ENCODE results near the gene VPS36. TPM values are rescaled to one million over a fixed set of nuclear protein-coding genes. Genes with fewer than 3 reads are reported as not detected.

VPS36 gene

GRCh38 chr13:52366291-52366690, 84.1 kb downstream of the VPS36 start:
- Histone ChIP-seq H2BK5ac (ENCODE audit: low read depth, low read length, poor library complexity, severe bottlenecking) (no peak overlapping the region), H4K8ac (ENCODE audit: low read length) (no peak overlapping the region)

More at GRCh38 chr13:52366291-52366690, 84.1 kb downstream of the VPS36 start:
- Histone ChIP-seq H4K91ac (ENCODE audit: low read length) (no peak overlapping the region), H3K9ac (ENCODE audit: low read length) (no peak overlapping the region), H3K4ac (ENCODE audit: low read depth in 1 of 2, low read length in 2 of 2) (no peak overlapping the region), H3K9me3 (ENCODE audit: control insufficient read depth, low read length) (no peaks in the 10 kb centered on the region), H3K4me1 (ENCODE audit: control insufficient read depth, insufficient read depth, low read depth, low read length) (peaks cover 2% of the 10 kb centered on the region), H2AFZ (ENCODE audit: low read depth, low read length) (no peak overlapping the region), H3K27me3 (ENCODE audit: control insufficient read depth in 1 of 2, insufficient read depth in 1 of 2, low read length in 2 of 2) (no peaks in the 10 kb centered on the region), H3K79me1 (replicated peaks; ENCODE audit: low read length, poor library complexity, severe bottlenecking) (no peaks in the 10 kb centered on the region), H2BK12ac (ENCODE audit: low read length in 2 of 2) (no peak overlapping the region), H2BK120ac (ENCODE audit: low read depth, low read length) (no peak overlapping the region), H3K4me3 (ENCODE audit: insufficient read depth in 1 of 2, low read depth in 1 of 2, low read length in 2 of 2) (no peak overlapping the region), H3K4me2 (ENCODE audit: low read length, poor library complexity, severe bottlenecking) (no peak overlapping the region), H3K36me3 (ENCODE audit: control insufficient read depth in 1 of 2, insufficient read depth in 2 of 2, low read depth in 1 of 2, low read length in 2 of 2) (no peaks in the 10 kb centered on the region), H2BK15ac (ENCODE audit: low read depth, poor library complexity, severe bottlenecking) (no peak overlapping the region), H3K14ac (ENCODE audit: low read length in 2 of 2) (no peak overlapping the region), H3K18ac (ENCODE audit: low read depth in 1 of 2, low read length in 2 of 2) (no peak overlapping the region), H2AK5ac (ENCODE audit: low read length, severe bottlenecking) (no peak overlapping the region), H3K27ac (ENCODE audit: low read length, poor library complexity, severe bottlenecking) (no peak overlapping the region), H3K23ac (ENCODE audit: low read length in 2 of 2) (no peak overlapping the region)
- no CpG with 5 or more reads among the region's 4 CpGs for WGBS
- no peak for DNase-seq

Small RNAs within 50 kb of the gene (small RNA-seq; reads per million reads assigned to genes)
- not detected for gene RNY4P24 (ENCODE audit: low read depth)
